Heart right ventricle (tissue), 16 donors: ENCODE measurements around the gene SELL. TPM values are rescaled to one million over a fixed set of nuclear protein-coding genes. Genes with fewer than 3 reads are reported as not detected.
"Not testable (repeated sequence)": the region's sequence is repeated elsewhere in the genome, so short reads cannot be mapped to it uniquely, and the experiment has no call there.

Source experiments
- ATAC-seq, 8 donors: fragments of 200-7000 bp; cut with Tn5 transposase; one replicate each; pipeline ENCODE4 v1.9.1; 2020; ENCODE audit warnings: mild to moderate bottlenecking in 8 of 8, moderate library complexity in 8 of 8, moderate number of reproducible peaks in 1 of 8
- DNase-seq, 2 donors: peaks; one replicate each; pipeline ENCODE4 v3.0.0-alpha.2; 2020
- H3K27ac ChIP-seq, 10 donors: fragments of 200-600 bp; sonication (generic) in 2 of 10; one replicate each; pipeline versions ENCODE4 v1.5.0 to v1.8.0; 2020 to 2022; ENCODE audit warnings: mild to moderate bottlenecking in 3 of 10
- H3K27me3 ChIP-seq, 7 donors: fragments of 200-600 bp; one replicate each; pipeline ENCODE4 v1.8.0; 2021 to 2022; ENCODE audit warnings: mild to moderate bottlenecking in 2 of 7
- H3K36me3 ChIP-seq, 9 donors: fragments of 200-600 bp; sonication (generic) in 1 of 9; one replicate each; pipeline versions ENCODE4 v1.5.0 to v1.8.0; 2020 to 2022; ENCODE audit warnings: mild to moderate bottlenecking in 2 of 9
- H3K4me1 ChIP-seq, 9 donors: fragments of 200-600 bp; sonication (generic) in 1 of 9; one replicate each; pipeline versions ENCODE4 v1.5.0 to v1.8.0; 2020 to 2022; ENCODE audit warnings: mild to moderate bottlenecking in 4 of 9
- H3K4me3 ChIP-seq, 10 donors: fragments of 200-600 bp; sonication (generic) in 2 of 10; one replicate each; pipeline versions ENCODE4 v1.5.0 to v1.8.0; 2020 to 2022; ENCODE audit warnings: mild to moderate bottlenecking in 7 of 10, moderate library complexity in 2 of 10
- H3K9me3 ChIP-seq, 11 donors: fragments of 200-600 bp in 10 of 11; sonication (generic) in 2 of 11; one replicate each; pipeline versions ENCODE4 v1.5.0 to v1.8.0; 2013 to 2022; ENCODE audit warnings: mild to moderate bottlenecking in 2 of 11, control low read depth in 1 of 11, moderate library complexity in 1 of 11
- WGBS, 2 donors: extraction: QIAGEN DNeasy Blood & Tissue Kit; methylation state at CpG; one replicate each; pipeline ENCODE4 v1.1.7; 2013; ENCODE audit warnings: inconsistent platforms in 1 of 2; 5-methylcytosine and 5-hydroxymethylcytosine counted together
- intact Hi-C, 10 donors: fragments of 100-400 bp; cut with DNase I; formaldehyde crosslinking; loops; one replicate each; pipeline versions ENCODE4 v1.11.1 to v1.14.2; 2022
- polyA plus RNA-seq, 2 donors: library from polyadenylated mRNA; stranded (reverse); fragments of 200-250 nt; gene quantifications; one replicate each; pipeline ENCODE4 v1.2.3, GENCODE V29; 2013
- total RNA-seq, 10 donors: library from RNA; stranded (reverse); fragmentation: NEBNext Ultra II Directional in 3 of 10; extraction: Animal tissue kit (Norgen Biotek cat#: 25700) in 3 of 10; gene quantifications; one replicate each; pipeline versions ENCODE4 v1.2.1 to v1.2.4, GENCODE V29; 2021 to 2023
- TF ChIP-seq, protein P1 (sequence below), 9 donors: fragments of 200-600 bp; sonication (generic) in 2 of 9; IDR thresholded peaks; one replicate each; pipeline versions ENCODE4 v1.5.0 to v1.8.0; 2021 to 2022; ENCODE audit warnings: antibody characterized with exemption in 9 of 9, mild to moderate bottlenecking in 5 of 9, moderate library complexity in 1 of 9
- donor health status: Arrhythmogenic right ventricular cardiomyopathy.
- donor health status: ischemic (EF 13 %, LVEDD 7.1; RV severe dilation, severe dysfunction).
- donor health status: healthy with polysubstance abuse.
- donor health status: DM: no; HTN: yes; CAD: no.
- donor health status: DM: no; HTN: no; CAD: no.
- donor health status: ischemic (EF 25% LVEDD 6.9; RV normal size, moderate dysfunction).
- donor health status: ischemic (EF 25% LVEDD 5.7; RV mildly dilated, moderate dysfunction).
- donor health status: healthy.
- donor health status: DM: yes; HTN: yes; CAD: no.
- donor health status: Ischemic cardiomyopathy.
- donor health status: ischemic (EF 35%, LVEDD 5.7; RV mildly dilated, moderate dysfunction).
- donor health status: nonischemic (EF 11% LVEDD 7.7; RV severe dilation, severe dysfunction).
- donor health status: DM: yes; HTN: yes; CAD: no.
- donor health status: PGD.
- donor health status: ischemic (EF 29% LVEDD 5.4; RV normal size, mild dysfunction).
- donor health status: nonischemic (EF 23%, LVEDD 6.1; RV moderate dilation, normal function).

The SELL gene
- total and polyA plus RNA-seq, 12 donors: 0.59 to 8.5 (median 1.6) TPM

DNA sequence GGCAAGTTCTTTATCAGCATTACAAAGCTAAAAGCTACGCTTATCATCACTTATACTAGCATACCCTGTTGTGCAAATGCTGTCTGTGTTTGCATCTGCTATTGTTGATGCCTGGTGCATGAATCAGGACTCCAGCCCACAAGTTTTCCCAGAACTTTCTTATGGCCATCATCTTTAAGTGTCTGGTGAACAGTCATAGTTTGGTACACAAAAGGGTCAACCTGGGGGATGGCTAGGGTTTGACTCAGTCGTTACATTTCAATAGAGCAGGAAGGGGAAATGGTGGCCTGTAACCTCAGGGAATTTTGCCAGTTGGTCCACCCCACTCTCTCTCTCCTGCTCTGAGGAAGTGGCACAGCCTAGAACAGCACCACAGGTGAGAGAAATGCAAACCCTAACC is 35.4 kb downstream of the SELL start:
- H3K4me3 ChIP-seq: no peak overlapping the region
- DNase-seq: no peak
- no peak for ATAC-seq
- peaks cover 0 to 20% (median 0%) of the 10 kb centered on the region in 9 donors for H3K4me1 ChIP-seq
- TF ChIP-seq, protein P1, sequence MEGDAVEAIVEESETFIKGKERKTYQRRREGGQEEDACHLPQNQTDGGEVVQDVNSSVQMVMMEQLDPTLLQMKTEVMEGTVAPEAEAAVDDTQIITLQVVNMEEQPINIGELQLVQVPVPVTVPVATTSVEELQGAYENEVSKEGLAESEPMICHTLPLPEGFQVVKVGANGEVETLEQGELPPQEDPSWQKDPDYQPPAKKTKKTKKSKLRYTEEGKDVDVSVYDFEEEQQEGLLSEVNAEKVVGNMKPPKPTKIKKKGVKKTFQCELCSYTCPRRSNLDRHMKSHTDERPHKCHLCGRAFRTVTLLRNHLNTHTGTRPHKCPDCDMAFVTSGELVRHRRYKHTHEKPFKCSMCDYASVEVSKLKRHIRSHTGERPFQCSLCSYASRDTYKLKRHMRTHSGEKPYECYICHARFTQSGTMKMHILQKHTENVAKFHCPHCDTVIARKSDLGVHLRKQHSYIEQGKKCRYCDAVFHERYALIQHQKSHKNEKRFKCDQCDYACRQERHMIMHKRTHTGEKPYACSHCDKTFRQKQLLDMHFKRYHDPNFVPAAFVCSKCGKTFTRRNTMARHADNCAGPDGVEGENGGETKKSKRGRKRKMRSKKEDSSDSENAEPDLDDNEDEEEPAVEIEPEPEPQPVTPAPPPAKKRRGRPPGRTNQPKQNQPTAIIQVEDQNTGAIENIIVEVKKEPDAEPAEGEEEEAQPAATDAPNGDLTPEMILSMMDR (IDR thresholded peaks at IDR 0.05): no peak
- peaks cover 0 to 18% (median 6%) of the 10 kb centered on the region in 7 donors for H3K27me3 ChIP-seq
- WGBS, 2 donors: 34 to 37% methylated on average over 2 of the region's 2 CpGs
- H3K27ac ChIP-seq: no peak overlapping the region
- H3K36me3 ChIP-seq: no peaks in the 10 kb centered on the region
- H3K9me3 ChIP-seq: peaks cover 0 to 7% (median 0%) of the 10 kb centered on the region in 11 donors
- intact Hi-C loops: no loop called here

DNA sequence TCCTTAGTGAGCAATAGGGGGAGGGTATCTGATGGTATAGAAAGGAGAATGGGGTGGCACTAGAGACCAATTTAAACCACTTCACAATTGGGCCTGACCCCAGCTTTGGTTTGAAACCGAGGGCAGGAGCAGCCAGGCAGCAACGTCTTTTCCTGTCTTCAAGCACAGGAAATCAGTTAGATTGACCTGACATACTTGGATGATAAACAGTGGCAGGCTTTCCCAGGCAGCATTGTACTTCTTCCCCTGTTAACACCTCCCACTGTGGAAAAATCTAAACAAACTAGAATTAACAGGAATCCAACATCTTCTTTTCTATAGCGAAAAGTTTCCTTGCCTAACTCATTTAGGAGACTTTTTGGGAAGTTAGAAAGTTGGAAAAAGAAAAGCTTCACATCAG is 40.6 kb downstream of the SELL start:
- no peaks in the 10 kb centered on the region for H3K36me3 ChIP-seq
- TF ChIP-seq, protein P1 (IDR thresholded peaks at IDR 0.05): no peak
- intact Hi-C loops: no loop called here
- H3K4me1 ChIP-seq: peaks cover 0 to 15% (median 0%) of the 10 kb centered on the region in 9 donors
- no peak overlapping the region for H3K4me3 ChIP-seq
- H3K27ac ChIP-seq: no peak overlapping the region
- DNase-seq (no peak), ATAC-seq (peak in 2 of 8 donors; percentile 11 to 41)
- H3K9me3 ChIP-seq: peaks cover 0 to 7% (median 0%) of the 10 kb centered on the region in 11 donors
- no peaks in the 10 kb centered on the region for H3K27me3 ChIP-seq
- WGBS, 2 donors: 26 to 33% methylated on average over 3 of the region's 3 CpGs

DNA sequence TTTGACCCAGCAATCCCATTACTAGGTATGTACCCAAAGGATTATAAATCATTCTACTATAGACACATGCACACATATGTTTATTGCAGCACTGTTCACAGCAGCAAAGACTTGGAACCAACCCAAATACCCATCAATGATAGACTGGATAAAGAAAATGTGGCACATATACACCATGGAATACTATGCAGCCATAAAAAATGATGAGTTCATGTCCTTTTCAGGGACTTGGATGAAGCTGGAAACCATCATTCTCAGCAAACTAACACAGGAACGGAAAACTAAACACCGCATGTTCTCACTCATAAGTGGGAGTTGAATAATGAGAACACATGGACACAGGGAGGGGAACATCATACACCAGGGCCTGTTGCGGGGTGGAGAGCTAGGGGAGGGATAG is 41.2 kb downstream of the SELL start:
- H3K9me3 ChIP-seq, H3K4me3 ChIP-seq, intact Hi-C loops, H3K27ac ChIP-seq, H3K27me3 ChIP-seq, DNase-seq, H3K36me3 ChIP-seq, ATAC-seq: not testable (repeated sequence)
- H3K4me1 ChIP-seq: peaks cover 0 to 11% (median 0%) of the 10 kb centered on the region in 9 donors
- 94 to 96% methylated on average over 3 of the region's 3 CpGs for WGBS, 2 donors

DNA sequence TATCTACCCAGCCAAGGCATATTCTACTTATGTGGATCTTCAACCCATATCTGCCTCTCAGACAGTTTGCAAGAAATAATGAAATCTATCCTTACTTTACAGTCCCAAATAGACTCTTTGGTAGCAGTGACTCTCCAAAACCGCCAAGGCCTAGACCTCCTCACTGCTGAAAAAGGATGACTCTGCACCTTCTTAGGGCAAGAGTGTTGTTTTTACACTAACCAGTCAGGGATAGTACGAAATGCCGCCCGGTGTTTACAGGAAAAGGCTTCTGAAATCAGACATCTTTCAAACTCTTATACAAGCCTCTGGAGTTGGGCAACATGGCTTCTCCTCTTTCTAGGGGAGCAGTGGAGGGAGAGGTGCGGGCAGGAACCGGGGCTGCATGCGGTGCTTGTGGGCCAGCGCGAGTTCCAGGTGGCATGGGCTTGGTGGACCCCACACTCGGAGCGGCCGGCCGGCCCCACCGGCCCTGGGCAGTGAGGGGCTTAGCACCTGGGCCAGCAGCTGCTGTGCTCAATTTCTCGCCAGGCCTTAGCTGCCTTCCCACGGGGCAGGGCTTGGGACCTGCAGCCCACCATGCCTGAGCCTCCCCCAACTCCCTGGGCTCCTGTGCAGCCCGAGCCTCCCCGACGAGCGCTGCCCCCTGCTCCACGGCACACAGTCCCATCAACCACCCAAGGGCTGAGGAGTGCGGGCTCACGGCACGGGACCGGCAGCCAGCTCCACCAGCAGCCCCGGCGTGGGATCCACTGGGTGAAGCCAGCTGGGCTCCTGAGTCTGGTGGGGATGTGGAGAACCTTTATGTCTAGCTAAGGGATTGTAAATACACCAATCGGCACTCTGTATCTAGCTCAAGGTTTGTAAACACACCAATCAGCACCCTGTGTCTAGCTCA is 43.5 kb downstream of the SELL start:
- DNase-seq, intact Hi-C loops, H3K36me3 ChIP-seq, H3K27me3 ChIP-seq, H3K9me3 ChIP-seq, ATAC-seq: not testable (repeated sequence)
- Histone ChIP-seq H3K4me3 (peak overlapping the region in 1 of 10 donors; percentile 18), H3K4me1 (peaks cover 0 to 11% (median 0%) of the 10 kb centered on the region in 9 donors), H3K27ac (peak overlapping the region in 1 of 10 donors; percentile 81)
- WGBS, 2 donors: 91 to 96% methylated on average over 25 of the region's 28 CpGs

DNA sequence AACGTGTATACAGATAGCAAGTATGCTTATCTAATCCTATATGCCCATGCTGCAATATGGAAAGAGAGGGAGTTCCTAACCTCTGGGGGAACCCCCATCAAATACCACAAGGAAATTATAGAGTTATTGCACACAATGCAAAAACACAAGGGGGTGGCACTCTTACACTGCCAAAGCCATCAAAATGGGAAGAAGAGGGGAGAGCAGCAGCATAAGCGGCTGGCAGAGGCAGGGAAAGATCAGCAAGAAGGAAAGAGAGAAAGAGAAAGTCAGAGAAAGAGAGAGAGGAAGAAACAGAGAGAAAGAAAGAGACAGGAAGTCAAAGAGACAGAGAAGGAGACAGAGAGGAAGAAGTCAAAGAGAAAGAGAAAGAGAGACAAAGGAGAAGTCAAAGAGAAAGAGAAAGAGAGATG is 44.2 kb downstream of the SELL start:
- not testable (repeated sequence) for ATAC-seq
- WGBS, 2 donors: 62 to 77% methylated on average over 2 of the region's 2 CpGs

DNA sequence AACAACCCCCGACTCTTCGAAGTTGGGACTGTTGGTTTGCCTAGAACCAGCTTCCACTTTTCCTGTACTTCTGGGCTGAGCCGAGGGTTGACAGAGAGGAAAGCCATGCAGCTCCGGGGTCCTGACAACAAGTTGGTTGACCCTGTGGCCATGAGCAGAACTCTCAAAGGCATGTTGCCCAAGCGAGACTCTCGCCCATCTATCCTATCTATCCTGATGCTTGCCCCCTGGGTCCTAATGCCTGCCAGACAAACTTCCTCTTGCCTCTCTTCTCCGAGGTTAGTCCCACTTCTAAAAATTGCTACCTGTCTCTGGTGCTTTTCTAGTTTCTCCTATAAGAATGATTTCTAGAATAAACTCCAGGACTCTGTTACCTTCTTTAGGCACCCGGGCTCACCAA is 48.7 kb downstream of the SELL start:
- H3K36me3 ChIP-seq, H3K4me3 ChIP-seq, H3K27ac ChIP-seq, H3K27me3 ChIP-seq, H3K9me3 ChIP-seq, intact Hi-C loops, DNase-seq, ATAC-seq: not testable (repeated sequence)
- 69 to 70% methylated on average over 8 of the region's 8 CpGs for WGBS, 2 donors
- H3K4me1 ChIP-seq: peaks cover 0 to 16% (median 0%) of the 10 kb centered on the region in 9 donors

More for the DNA sequence above, 44.2 kb downstream of the SELL start:
- H3K9me3 ChIP-seq, H3K27me3 ChIP-seq, DNase-seq, intact Hi-C loops, H3K36me3 ChIP-seq: not testable (repeated sequence)
- Histone ChIP-seq H3K27ac (peak overlapping the region in 1 of 10 donors; percentile 81), H3K4me1 (peaks cover 0 to 11% (median 0%) of the 10 kb centered on the region in 9 donors), H3K4me3 (peak overlapping the region in 1 of 10 donors; percentile 18)

DNA sequence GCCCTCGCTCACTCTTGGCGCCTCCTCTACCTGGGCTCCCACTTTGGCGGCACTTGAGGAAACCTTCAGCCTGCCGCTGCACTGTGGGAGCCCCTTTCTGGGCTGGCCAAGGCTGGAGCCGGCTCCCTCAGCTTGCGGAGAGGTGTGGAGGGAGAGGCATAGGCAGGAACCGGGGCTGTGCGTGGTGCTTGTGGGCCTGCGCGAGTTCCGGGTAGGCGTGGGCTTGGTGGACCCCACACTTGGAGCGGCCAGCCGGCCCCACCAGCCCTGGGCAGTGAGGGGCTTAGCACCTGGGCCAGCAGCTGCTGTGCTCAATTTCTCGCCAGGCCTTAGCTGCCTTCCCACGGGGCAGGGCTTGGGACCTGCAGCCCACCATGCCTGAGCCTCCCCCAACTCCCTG is 50.4 kb downstream of the SELL start:
- H3K27ac ChIP-seq, H3K4me1 ChIP-seq, H3K4me3 ChIP-seq, DNase-seq, H3K9me3 ChIP-seq, H3K36me3 ChIP-seq, intact Hi-C loops, ATAC-seq: not testable (repeated sequence)
- WGBS, 2 donors: 96 to 99% methylated on average over 15 to 16 of the region's 16 CpGs
- H3K27me3 ChIP-seq: peaks cover 0 to 13% (median 2%) of the 10 kb centered on the region in 7 donors

DNA sequence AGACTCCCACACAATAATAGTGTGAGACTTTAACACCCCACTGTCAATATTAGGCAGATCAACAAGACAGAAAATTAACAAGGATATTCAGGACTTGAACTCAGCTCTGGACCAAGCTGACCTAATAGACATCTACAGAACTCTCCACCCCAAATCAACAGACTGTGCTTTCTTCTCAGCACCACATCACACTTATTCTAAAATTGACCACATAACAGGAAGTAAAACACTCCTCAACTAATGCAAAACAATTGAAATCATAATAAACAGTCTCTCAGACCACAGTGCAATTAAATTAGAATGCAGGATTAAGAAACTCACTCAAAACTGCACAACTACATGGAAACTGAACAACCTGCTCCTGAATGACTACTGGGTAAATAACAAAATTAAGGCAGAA is 52.6 kb downstream of the SELL start:
- H3K4me3 ChIP-seq, H3K27ac ChIP-seq, H3K9me3 ChIP-seq, intact Hi-C loops, H3K4me1 ChIP-seq, ATAC-seq, H3K36me3 ChIP-seq, DNase-seq: not testable (repeated sequence)
- peaks cover 0 to 24% (median 9%) of the 10 kb centered on the region in 7 donors for H3K27me3 ChIP-seq
